Measurements from ENCODE around the gene TMEM38A.

- TF ChIP-seq CTCF (IDR thresholded peaks at IDR 0.05) (no peak), POLR2A (IDR thresholded peaks at IDR 0.05) (no peak)
Observed at GRCh38 chr19:16678498-16678897, 17.6 kb downstream of the TMEM38A start.

All from uterus (tissue), 2 donors.